ENCODE results near the gene GLRX2. TPM values are rescaled to one million over a fixed set of nuclear protein-coding genes. Genes with fewer than 3 reads are reported as not detected.

GLRX2 gene
- total RNA-seq, 2 experiments from 2014 or later: 11.0 to 24.0 TPM

- no peaks in the 10 kb centered on the region for H3K9me2 ChIP-seq (ENCODE audit: insufficient read depth, low read length)
- DNase-seq (ENCODE audit: low spot score): no peak
- POLR2A ChIA-PET: interaction anchor here (1.1 to 3.7 kb wide), 4 partner anchors 10 to 476 kb away, joined by 3 to 14 read pairs (median 4); no protein-coding TSS in a partner anchor
- no peak overlapping the region for H2AFZ ChIP-seq (ENCODE audit: low read length)
- H3K36me3 ChIP-seq (ENCODE audit: insufficient read depth, low read length): no peaks in the 10 kb centered on the region
- no peaks in the 10 kb centered on the region for H3K79me2 ChIP-seq (ENCODE audit: insufficient read depth, low read depth, low read length)
- intact Hi-C loops (cut with micrococcal nuclease; ENCODE audit: unreplicated experiment): no loop called here
- no peak overlapping the region for H3K4me3 ChIP-seq (ENCODE audit: low read depth, low read length, poor library complexity, severe bottlenecking)
- no peak overlapping the region for H3K4me2 ChIP-seq (ENCODE audit: low read length)
- no peak for TF ChIP-seq EZH2phosphoT487 (IDR thresholded peaks at IDR 0.05; ENCODE audit: borderline replicate concordance, low read depth, low read length)
- no peak for TF ChIP-seq CTCF (conservative IDR thresholded peaks at IDR 0.05; ENCODE audit: low read length)
- no peaks in the 10 kb centered on the region for H3K9me3 ChIP-seq (ENCODE audit: low read length)
- CTCF ChIA-PET (ENCODE audit: unreplicated experiment): no interaction called here
- BruUV-seq (replicated peaks): no TSS peak
- H3K27ac ChIP-seq (ENCODE audit: low read depth, low read length, poor library complexity, severe bottlenecking): no peak overlapping the region
- H4K20me1 ChIP-seq (ENCODE audit: insufficient read depth, low read length): no peaks in the 10 kb centered on the region
- peaks cover 7% of the 10 kb centered on the region for H3K4me1 ChIP-seq (ENCODE audit: insufficient read depth, low read length, poor library complexity, severe bottlenecking)
These were observed 5.0 kb upstream of the GLRX2 start for GRCh38 chr1:193110246-193110645.

- no peaks in the 10 kb centered on the region for H3K79me2 ChIP-seq (ENCODE audit: insufficient read depth, low read depth, low read length)
- ChIA-PET POLR2A (interaction anchor here (0.6 to 3.7 kb wide), 6 partner anchors 11 to 476 kb away, joined by 3 to 14 read pairs (median 4); no protein-coding TSS in a partner anchor), CTCF (ENCODE audit: unreplicated experiment) (no interaction called here)
- H3K4me1 ChIP-seq (ENCODE audit: insufficient read depth, low read length, poor library complexity, severe bottlenecking): peaks cover 7% of the 10 kb centered on the region
- H3K4me3 ChIP-seq (ENCODE audit: low read depth, low read length, poor library complexity, severe bottlenecking): no peak overlapping the region
- no peaks in the 10 kb centered on the region for H3K9me3 ChIP-seq (ENCODE audit: low read length)
- H3K9me2 ChIP-seq (ENCODE audit: insufficient read depth, low read length): no peaks in the 10 kb centered on the region
- H3K4me2 ChIP-seq (ENCODE audit: low read length): no peak overlapping the region
- no peak for TF ChIP-seq EZH2phosphoT487 (IDR thresholded peaks at IDR 0.05; ENCODE audit: borderline replicate concordance, low read depth, low read length)
- TF ChIP-seq CTCF (conservative IDR thresholded peaks at IDR 0.05; ENCODE audit: low read length): no peak
- no TSS peak for BruUV-seq (replicated peaks)
- no peaks in the 10 kb centered on the region for H3K36me3 ChIP-seq (ENCODE audit: insufficient read depth, low read length)
- intact Hi-C loops (cut with micrococcal nuclease; ENCODE audit: unreplicated experiment): no loop called here
- no peak overlapping the region for H2AFZ ChIP-seq (ENCODE audit: low read length)
- H3K27ac ChIP-seq (ENCODE audit: low read depth, low read length, poor library complexity, severe bottlenecking): no peak overlapping the region
- no peak for DNase-seq (ENCODE audit: low spot score)
- no peaks in the 10 kb centered on the region for H4K20me1 ChIP-seq (ENCODE audit: insufficient read depth, low read length)
These were observed 4.4 kb upstream of the GLRX2 start for GRCh38 chr1:193109619-193110018.

GRCh38 chr1:193108471-193108870, 3.3 kb upstream of the GLRX2 start:
- no TSS peak for BruUV-seq (replicated peaks)
- DNase-seq (ENCODE audit: low spot score): no peak
- Histone ChIP-seq H3K4me2 (ENCODE audit: low read length) (no peak overlapping the region), H3K79me2 (ENCODE audit: insufficient read depth, low read depth, low read length) (no peaks in the 10 kb centered on the region), H2AFZ (ENCODE audit: low read length) (no peak overlapping the region), H3K4me3 (ENCODE audit: low read depth, low read length, poor library complexity, severe bottlenecking) (no peak overlapping the region), H3K4me1 (ENCODE audit: insufficient read depth, low read length, poor library complexity, severe bottlenecking) (peaks cover 15% of the 10 kb centered on the region), H3K27ac (ENCODE audit: low read depth, low read length, poor library complexity, severe bottlenecking) (no peak overlapping the region), H3K36me3 (ENCODE audit: insufficient read depth, low read length) (no peaks in the 10 kb centered on the region), H3K9me2 (ENCODE audit: insufficient read depth, low read length) (no peaks in the 10 kb centered on the region), H3K9me3 (ENCODE audit: low read length) (no peaks in the 10 kb centered on the region), H4K20me1 (ENCODE audit: insufficient read depth, low read length) (no peaks in the 10 kb centered on the region)
- no peak for TF ChIP-seq EZH2phosphoT487 (IDR thresholded peaks at IDR 0.05; ENCODE audit: borderline replicate concordance, low read depth, low read length)
- no peak for TF ChIP-seq CTCF (conservative IDR thresholded peaks at IDR 0.05; ENCODE audit: low read length)
- POLR2A ChIA-PET: interaction anchor here (0.6 to 3.7 kb wide), 8 partner anchors 12 to 513 kb away, joined by 3 to 14 read pairs (median 3); no protein-coding TSS in a partner anchor
- intact Hi-C loops (cut with micrococcal nuclease; ENCODE audit: unreplicated experiment): no loop called here
- CTCF ChIA-PET (ENCODE audit: unreplicated experiment): no interaction called here

Measured in OCI-LY7 (cell line).